Esophagus muscularis mucosa (tissue), 4 donors: Measurements from ENCODE around the gene USP15. TPM values are rescaled to one million over a fixed set of nuclear protein-coding genes. Genes with fewer than 3 reads are reported as not detected.

Experiments
- DNase-seq: peaks from one replicate; pipeline ENCODE4 v3.0.0-alpha.2; 2017; ENCODE audit errors: extremely low spot score
- H3K27ac ChIP-seq, 4 donors: fragments of 200-600 bp; sonication (generic); replicated peaks in 1 of 4; 1 replicate in 3 of 4; 2 replicates in 1 of 4; pipeline ENCODE4 v1.5.1; 2016 to 2019; ENCODE audit warnings: mild to moderate bottlenecking in 1 of 4
- H3K27me3 ChIP-seq, 4 donors: fragments of 200-600 bp; sonication (generic); one replicate each; pipeline versions ENCODE4 v1.5.1 to v1.6.0; 2016 to 2019
- H3K36me3 ChIP-seq, 4 donors: fragments of 200-600 bp; sonication (generic); one replicate each; pipeline ENCODE4 v1.5.1; 2016 to 2019
- H3K4me1 ChIP-seq, 4 donors: fragments of 200-600 bp; sonication (generic); one replicate each; pipeline ENCODE4 v1.5.1; 2016 to 2019
- H3K4me3 ChIP-seq, 4 donors: fragments of 200-600 bp; sonication (generic); 1 replicate in 2 of 4; 2 replicates in 2 of 4; pipeline ENCODE4 v1.5.1; 2016 to 2019; ENCODE audit warnings: mild to moderate bottlenecking in 4 of 4, moderate library complexity in 1 of 4
- H3K9me3 ChIP-seq, 4 donors: fragments of 200-600 bp; sonication (generic); 1 replicate in 3 of 4; 2 replicates in 1 of 4; pipeline ENCODE4 v1.5.1; 2016 to 2019
- CTCF ChIP-seq, 3 experiments: fragments of 200-600 bp in 2 of 3; fragments of 450-650 bp in 1 of 3; sonication (generic) in 2 of 3; IDR thresholded peaks; one replicate each; pipeline ENCODE4 v1.5.1; 2017 to 2019; ENCODE audit warnings: antibody characterized with exemption in 3 of 3, mild to moderate bottlenecking in 2 of 3, moderate library complexity in 1 of 3
- EP300 ChIP-seq: sonication (generic); formaldehyde crosslinking; IDR thresholded peaks from one replicate; pipeline ENCODE4 v1.6.1; 2017; ENCODE audit warnings: antibody characterized with exemption
- POLR2A ChIP-seq: fragments of 450-650 bp; IDR thresholded peaks from one replicate; pipeline ENCODE4 v1.6.1; 2017; ENCODE audit warnings: antibody characterized with exemption, moderate library complexity, mild to moderate bottlenecking, low read depth
- POLR2AphosphoS5 ChIP-seq, 2 donors: sonication (generic); formaldehyde crosslinking; IDR thresholded peaks; one replicate each; pipeline ENCODE4 v1.6.1; 2017; ENCODE audit warnings: antibody characterized with exemption in 2 of 2
- WGBS: methylation state at CpG from one replicate; pipeline ENCODE4 v1.1.5; 2018; 5-methylcytosine and 5-hydroxymethylcytosine counted together
- intact Hi-C: fragments of 100-400 bp; cut with DNase I; formaldehyde crosslinking; loops from one replicate; pipeline ENCODE4 v1.15.1; 2023
- total RNA-seq, 4 donors: library from RNA; depleted of rRNA; stranded (reverse); fragments of >200 nt; gene quantifications; one replicate each; pipeline versions ENCODE4 v1.1.0 to v1.2.1, GENCODE V29; 2016

USP15 gene
- total RNA-seq, 4 donors from 2014 or later, result 38.0 to 78.5 (median 49.9) TPM

GRCh38 chr12:62232143-62232729, 28.0 kb upstream of the USP15 start:
- TF ChIP-seq POLR2AphosphoS5 (IDR thresholded peaks at IDR 0.05) (no peak), CTCF (IDR thresholded peaks at IDR 0.05) (no peak), EP300 (no peak), POLR2A (no peak)
- no peak for DNase-seq
- 65% methylated on average over 3 of the region's 3 CpGs for WGBS
- no peak overlapping the region for H3K27ac ChIP-seq
- no peaks in the 10 kb centered on the region for H3K27me3 ChIP-seq
- no peaks in the 10 kb centered on the region for H3K36me3 ChIP-seq
- H3K4me3 ChIP-seq, result no peak overlapping the region
- H3K9me3 ChIP-seq, result peaks cover 0 to 3% (median 0%) of the 10 kb centered on the region in 4 donors
- no peaks in the 10 kb centered on the region for H3K4me1 ChIP-seq
- intact Hi-C loops, result no loop called here

GRCh38 chr12:62233805-62234204, 26.4 kb upstream of the USP15 start:
- DNase-seq, result no peak
- Histone ChIP-seq H3K4me1 (no peaks in the 10 kb centered on the region), H3K9me3 (peaks cover 0 to 7% (median 0%) of the 10 kb centered on the region in 4 donors), H3K4me3 (no peak overlapping the region), H3K27me3 (no peaks in the 10 kb centered on the region), H3K27ac (no peak overlapping the region), H3K36me3 (no peaks in the 10 kb centered on the region)
- 100% methylated on average over 2 of the region's 2 CpGs for WGBS
- no peak for TF ChIP-seq CTCF (IDR thresholded peaks at IDR 0.05)
- no peak for TF ChIP-seq POLR2AphosphoS5 (IDR thresholded peaks at IDR 0.05)
- TF ChIP-seq POLR2A, result no peak
- TF ChIP-seq EP300, result no peak
- intact Hi-C loops, result no loop called here

- H3K27ac ChIP-seq, result no peak overlapping the region
- WGBS, result 96% methylated on average over 2 of the region's 2 CpGs
Measured at GRCh38 chr12:62239571-62239970, 20.6 kb upstream of the USP15 start.

GRCh38 chr12:62247281-62248045, 12.7 kb upstream of the USP15 start:
- H3K4me1 ChIP-seq, result no peaks in the 10 kb centered on the region
- no peak overlapping the region for H3K27ac ChIP-seq
- no peak for DNase-seq
- intact Hi-C loops, result no loop called here
- no peak overlapping the region for H3K4me3 ChIP-seq
- no peaks in the 10 kb centered on the region for H3K27me3 ChIP-seq
- WGBS, result 83% methylated on average over 3 of the region's 3 CpGs
- H3K36me3 ChIP-seq, result no peaks in the 10 kb centered on the region
- no peaks in the 10 kb centered on the region for H3K9me3 ChIP-seq
- TF ChIP-seq POLR2AphosphoS5 (IDR thresholded peaks at IDR 0.05) (no peak), POLR2A (no peak), EP300 (no peak), CTCF (IDR thresholded peaks at IDR 0.05) (no peak)

More at GRCh38 chr12:62239571-62239970, 20.6 kb upstream of the USP15 start:
- no peaks in the 10 kb centered on the region for H3K4me1 ChIP-seq
- intact Hi-C loops, result no loop called here
- no peaks in the 10 kb centered on the region for H3K36me3 ChIP-seq
- no peak for DNase-seq
- H3K9me3 ChIP-seq, result peaks cover 0 to 7% (median 0%) of the 10 kb centered on the region in 4 donors
- TF ChIP-seq POLR2AphosphoS5 (IDR thresholded peaks at IDR 0.05) (no peak), EP300 (no peak), CTCF (IDR thresholded peaks at IDR 0.05) (no peak), POLR2A (no peak)
- H3K27me3 ChIP-seq, result no peaks in the 10 kb centered on the region
- H3K4me3 ChIP-seq, result no peak overlapping the region
